Rectal smooth muscle tissue (tissue), 1 donor: Measurements from ENCODE around the gene IMPG1.

Experiments used
- H3K27ac ChIP-seq: one replicate; pipeline ENCODE4 v1.7.0; 2013; ENCODE audit warnings: low read depth, low read length, inconsistent platforms
- H3K27me3 ChIP-seq: one replicate; pipeline ENCODE4 v1.7.0; 2013; ENCODE audit warnings: low read length; ENCODE audit not compliant: control insufficient read depth, insufficient read depth
- H3K36me3 ChIP-seq: one replicate; pipeline ENCODE4 v1.7.0; 2013; ENCODE audit warnings: low read length; ENCODE audit not compliant: control insufficient read depth, insufficient read depth
- H3K4me1 ChIP-seq: one replicate; pipeline ENCODE4 v1.7.0; 2013; ENCODE audit warnings: low read length; ENCODE audit not compliant: control insufficient read depth, insufficient read depth
- H3K4me3 ChIP-seq: one replicate; pipeline ENCODE4 v1.7.0; 2013; ENCODE audit warnings: low read length
- H3K9ac ChIP-seq: one replicate; pipeline ENCODE4 v1.7.0; 2013; ENCODE audit warnings: low read length

IMPG1 gene

GRCh38 chr6:75997696-75998095 is 74.8 kb downstream of the IMPG1 start:
- H3K9ac ChIP-seq, result no peak overlapping the region
- H3K4me3 ChIP-seq, result no peak overlapping the region
- no peak overlapping the region for H3K27ac ChIP-seq
- H3K36me3 ChIP-seq, result no peaks in the 10 kb centered on the region
- no peaks in the 10 kb centered on the region for H3K4me1 ChIP-seq
- H3K27me3 ChIP-seq, result no peaks in the 10 kb centered on the region

GRCh38 chr6:75993236-75994162 is 79.0 kb downstream of the IMPG1 start:
- Histone ChIP-seq H3K4me3 (no peak overlapping the region), H3K27ac (no peak overlapping the region), H3K36me3 (no peaks in the 10 kb centered on the region), H3K27me3 (no peaks in the 10 kb centered on the region), H3K9ac (no peak overlapping the region), H3K4me1 (no peaks in the 10 kb centered on the region)

- H3K9ac ChIP-seq, result no peak overlapping the region
- no peaks in the 10 kb centered on the region for H3K36me3 ChIP-seq
- H3K4me1 ChIP-seq, result no peaks in the 10 kb centered on the region
- no peaks in the 10 kb centered on the region for H3K27me3 ChIP-seq
- no peak overlapping the region for H3K4me3 ChIP-seq
- H3K27ac ChIP-seq, result no peak overlapping the region
Observed at GRCh38 chr6:75991941-75992340, 80.5 kb downstream of the IMPG1 start.

GRCh38 chr6:75986935-75987334 is 85.5 kb downstream of the IMPG1 start:
- Histone ChIP-seq H3K27me3 (no peaks in the 10 kb centered on the region), H3K4me3 (no peak overlapping the region), H3K27ac (no peak overlapping the region), H3K4me1 (no peaks in the 10 kb centered on the region), H3K9ac (no peak overlapping the region), H3K36me3 (no peaks in the 10 kb centered on the region)

- Histone ChIP-seq H3K4me1 (no peaks in the 10 kb centered on the region), H3K4me3 (no peak overlapping the region), H3K27me3 (no peaks in the 10 kb centered on the region), H3K27ac (no peak overlapping the region), H3K36me3 (no peaks in the 10 kb centered on the region), H3K9ac (no peak overlapping the region)
Observed at GRCh38 chr6:75975904-75976303, 96.6 kb downstream of the IMPG1 start.

GRCh38 chr6:75970093-75970492 is 102.4 kb downstream of the IMPG1 start:
- no peaks in the 10 kb centered on the region for H3K27me3 ChIP-seq
- no peaks in the 10 kb centered on the region for H3K36me3 ChIP-seq
- no peak overlapping the region for H3K4me3 ChIP-seq
- H3K4me1 ChIP-seq, result no peaks in the 10 kb centered on the region
- no peak overlapping the region for H3K9ac ChIP-seq
- no peak overlapping the region for H3K27ac ChIP-seq

GRCh38 chr6:75968143-75968542 is 104.3 kb downstream of the IMPG1 start:
- H3K27ac ChIP-seq, result no peak overlapping the region
- H3K27me3 ChIP-seq, result no peaks in the 10 kb centered on the region
- H3K36me3 ChIP-seq, result no peaks in the 10 kb centered on the region
- H3K4me3 ChIP-seq, result no peak overlapping the region
- H3K4me1 ChIP-seq, result no peaks in the 10 kb centered on the region
- no peak overlapping the region for H3K9ac ChIP-seq

GRCh38 chr6:75963569-75963968 is 108.9 kb downstream of the IMPG1 start:
- Histone ChIP-seq H3K4me1 (no peaks in the 10 kb centered on the region), H3K4me3 (no peak overlapping the region), H3K36me3 (no peaks in the 10 kb centered on the region), H3K27me3 (no peaks in the 10 kb centered on the region), H3K9ac (no peak overlapping the region), H3K27ac (no peak overlapping the region)

- Histone ChIP-seq H3K27ac (no peak overlapping the region), H3K27me3 (no peaks in the 10 kb centered on the region), H3K36me3 (no peaks in the 10 kb centered on the region), H3K4me1 (no peaks in the 10 kb centered on the region), H3K4me3 (no peak overlapping the region), H3K9ac (no peak overlapping the region)
Observed at GRCh38 chr6:75952128-75952527, 120.3 kb downstream of the IMPG1 start.

- Histone ChIP-seq H3K36me3 (no peaks in the 10 kb centered on the region), H3K27me3 (no peaks in the 10 kb centered on the region), H3K9ac (no peak overlapping the region), H3K4me3 (no peak overlapping the region), H3K27ac (no peak overlapping the region), H3K4me1 (no peaks in the 10 kb centered on the region)
Observed at GRCh38 chr6:75947935-75948334, 124.5 kb downstream of the IMPG1 start.

GRCh38 chr6:75946146-75946831 is 126.2 kb downstream of the IMPG1 start:
- Histone ChIP-seq H3K36me3 (no peaks in the 10 kb centered on the region), H3K9ac (no peak overlapping the region), H3K27ac (no peak overlapping the region), H3K4me3 (no peak overlapping the region), H3K4me1 (no peaks in the 10 kb centered on the region), H3K27me3 (no peaks in the 10 kb centered on the region)

- Histone ChIP-seq H3K4me1 (no peaks in the 10 kb centered on the region), H3K9ac (no peak overlapping the region), H3K27ac (no peak overlapping the region), H3K4me3 (no peak overlapping the region), H3K27me3 (no peaks in the 10 kb centered on the region), H3K36me3 (no peaks in the 10 kb centered on the region)
Observed at GRCh38 chr6:75943381-75943780, 129.1 kb downstream of the IMPG1 start.
